Breast epithelium (tissue), 3 donors: ENCODE data around the gene NFIX.

Source experiments
- CTCF ChIP-seq, 3 donors: fragments of 450-650 bp; IDR thresholded peaks; one replicate each; pipeline ENCODE4 v1.5.1; 2016 to 2017; ENCODE audit warnings: antibody characterized with exemption in 3 of 3, mild to moderate bottlenecking in 3 of 3, moderate library complexity in 3 of 3
- POLR2A ChIP-seq: fragments of 450-650 bp; IDR thresholded peaks from one replicate; pipeline ENCODE4 v1.6.1; 2016; ENCODE audit warnings: antibody characterized with exemption, mild to moderate bottlenecking, moderate library complexity
- POLR2AphosphoS5 ChIP-seq, 3 donors: sonication (generic); formaldehyde crosslinking; IDR thresholded peaks; one replicate each; pipeline ENCODE4 v1.6.1; 2017; ENCODE audit warnings: antibody characterized with exemption in 3 of 3

- TF ChIP-seq CTCF (IDR thresholded peaks at IDR 0.05), result no peak
- TF ChIP-seq POLR2A, result no peak
- TF ChIP-seq POLR2AphosphoS5 (IDR thresholded peaks at IDR 0.05), result no peak
Measured at GRCh38 chr19:13076320-13076719, 81.0 kb downstream of the NFIX start.
